Sigmoid colon (tissue), 4 donors: Measurements from ENCODE around the gene PDE4A.

Experiments
- EP300 ChIP-seq, 4 donors: sonication (generic); formaldehyde crosslinking; IDR thresholded peaks; one replicate each; pipeline ENCODE4 v1.6.1; 2017; ENCODE audit warnings: antibody characterized with exemption in 4 of 4
- POLR2A ChIP-seq, 2 donors: fragments of 450-650 bp; IDR thresholded peaks; one replicate each; pipeline ENCODE4 v1.6.1; 2016; ENCODE audit warnings: antibody characterized with exemption in 2 of 2, mild to moderate bottlenecking in 2 of 2, moderate library complexity in 2 of 2
- TF ChIP-seq, protein P1 (sequence below), 4 experiments: fragments of 450-650 bp in 3 of 4; fragments of 200-600 bp in 1 of 4; IDR thresholded peaks; one replicate each; pipeline ENCODE4 v1.5.1; 2016 to 2019; ENCODE audit warnings: antibody characterized with exemption in 4 of 4, mild to moderate bottlenecking in 3 of 4, moderate library complexity in 2 of 4

DNA sequence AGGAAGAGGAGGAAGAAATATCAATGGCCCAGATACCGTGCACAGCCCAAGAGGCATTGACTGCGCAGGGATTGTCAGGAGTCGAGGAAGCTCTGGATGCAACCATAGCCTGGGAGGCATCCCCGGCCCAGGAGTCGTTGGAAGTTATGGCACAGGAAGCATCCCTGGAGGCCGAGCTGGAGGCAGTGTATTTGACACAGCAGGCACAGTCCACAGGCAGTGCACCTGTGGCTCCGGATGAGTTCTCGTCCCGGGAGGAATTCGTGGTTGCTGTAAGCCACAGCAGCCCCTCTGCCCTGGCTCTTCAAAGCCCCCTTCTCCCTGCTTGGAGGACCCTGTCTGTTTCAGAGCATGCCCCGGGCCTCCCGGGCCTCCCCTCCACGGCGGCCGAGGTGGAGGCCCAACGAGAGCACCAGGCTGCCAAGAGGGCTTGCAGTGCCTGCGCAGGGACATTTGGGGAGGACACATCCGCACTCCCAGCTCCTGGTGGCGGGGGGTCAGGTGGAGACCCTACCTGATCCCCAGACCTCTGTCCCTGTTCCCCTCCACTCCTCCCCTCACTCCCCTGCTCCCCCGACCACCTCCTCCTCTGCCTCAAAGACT lies 46.9 kb downstream of the PDE4A start:
- TF ChIP-seq, protein P1, sequence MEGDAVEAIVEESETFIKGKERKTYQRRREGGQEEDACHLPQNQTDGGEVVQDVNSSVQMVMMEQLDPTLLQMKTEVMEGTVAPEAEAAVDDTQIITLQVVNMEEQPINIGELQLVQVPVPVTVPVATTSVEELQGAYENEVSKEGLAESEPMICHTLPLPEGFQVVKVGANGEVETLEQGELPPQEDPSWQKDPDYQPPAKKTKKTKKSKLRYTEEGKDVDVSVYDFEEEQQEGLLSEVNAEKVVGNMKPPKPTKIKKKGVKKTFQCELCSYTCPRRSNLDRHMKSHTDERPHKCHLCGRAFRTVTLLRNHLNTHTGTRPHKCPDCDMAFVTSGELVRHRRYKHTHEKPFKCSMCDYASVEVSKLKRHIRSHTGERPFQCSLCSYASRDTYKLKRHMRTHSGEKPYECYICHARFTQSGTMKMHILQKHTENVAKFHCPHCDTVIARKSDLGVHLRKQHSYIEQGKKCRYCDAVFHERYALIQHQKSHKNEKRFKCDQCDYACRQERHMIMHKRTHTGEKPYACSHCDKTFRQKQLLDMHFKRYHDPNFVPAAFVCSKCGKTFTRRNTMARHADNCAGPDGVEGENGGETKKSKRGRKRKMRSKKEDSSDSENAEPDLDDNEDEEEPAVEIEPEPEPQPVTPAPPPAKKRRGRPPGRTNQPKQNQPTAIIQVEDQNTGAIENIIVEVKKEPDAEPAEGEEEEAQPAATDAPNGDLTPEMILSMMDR (IDR thresholded peaks at IDR 0.05) = no peak
- TF ChIP-seq POLR2A (IDR thresholded peaks at IDR 0.05) = no peak
- TF ChIP-seq EP300 (IDR thresholded peaks at IDR 0.05) = no peak
